ENCODE measurements around the gene SLIT3. TPM values are rescaled to one million over a fixed set of nuclear protein-coding genes. Genes with fewer than 3 reads are reported as not detected.

Gene SLIT3
- total RNA-seq, 1 donor from 2014 or later = 3.2 TPM

DNA sequence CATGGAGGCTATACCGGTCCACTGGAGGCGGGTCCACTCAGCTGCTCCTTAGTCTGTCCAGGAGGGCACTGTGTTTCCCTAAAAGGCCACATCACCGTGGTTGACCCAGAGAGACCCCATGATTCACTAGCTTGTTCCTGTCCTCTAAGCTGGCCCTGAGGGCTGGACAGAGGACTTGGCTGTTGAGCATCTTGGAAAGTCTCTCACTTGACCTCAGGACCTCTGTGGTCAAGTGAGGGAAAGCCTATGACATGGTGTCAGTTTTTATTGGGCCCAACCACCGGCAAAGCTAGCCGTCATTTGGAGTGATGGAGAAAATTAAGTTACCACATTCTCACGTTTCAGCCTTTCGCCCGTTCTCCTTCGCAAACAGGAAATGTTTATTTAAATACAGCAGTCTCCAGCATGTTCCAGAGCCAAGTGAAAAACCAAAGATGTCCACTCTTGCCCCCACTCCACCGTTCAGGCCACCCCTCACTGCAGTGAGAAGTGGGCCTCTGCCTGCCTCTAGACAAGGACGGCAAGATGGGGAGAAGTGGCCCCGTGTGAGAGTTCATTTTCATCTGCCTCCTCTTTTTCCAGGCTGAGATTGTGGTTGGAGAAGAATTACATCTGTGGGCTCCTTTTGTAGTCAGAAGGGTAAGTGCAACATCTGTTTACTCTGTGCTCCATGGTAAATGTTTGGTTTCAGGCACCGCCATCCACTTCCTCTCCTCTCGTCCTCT lies 4.4 kb downstream of the SLIT3 start:
- Mint-ChIP-seq H3K9me3 (ENCODE audit: unreplicated experiment) (no peaks in the 10 kb centered on the region), H3K36me3 (ENCODE audit: low read depth, unreplicated experiment) (no peaks in the 10 kb centered on the region), H3K27me3 (ENCODE audit: unreplicated experiment) (peaks cover 13% of the 10 kb centered on the region), H3K4me3 (ENCODE audit: unreplicated experiment) (no peak overlapping the region), H3K27ac (ENCODE audit: unreplicated experiment) (no peak overlapping the region), H3K4me1 (ENCODE audit: unreplicated experiment) (peaks cover 3% of the 10 kb centered on the region)
- no peak for DNase-seq (ENCODE audit: low spot score)
- TF ChIP-seq, protein P1, sequence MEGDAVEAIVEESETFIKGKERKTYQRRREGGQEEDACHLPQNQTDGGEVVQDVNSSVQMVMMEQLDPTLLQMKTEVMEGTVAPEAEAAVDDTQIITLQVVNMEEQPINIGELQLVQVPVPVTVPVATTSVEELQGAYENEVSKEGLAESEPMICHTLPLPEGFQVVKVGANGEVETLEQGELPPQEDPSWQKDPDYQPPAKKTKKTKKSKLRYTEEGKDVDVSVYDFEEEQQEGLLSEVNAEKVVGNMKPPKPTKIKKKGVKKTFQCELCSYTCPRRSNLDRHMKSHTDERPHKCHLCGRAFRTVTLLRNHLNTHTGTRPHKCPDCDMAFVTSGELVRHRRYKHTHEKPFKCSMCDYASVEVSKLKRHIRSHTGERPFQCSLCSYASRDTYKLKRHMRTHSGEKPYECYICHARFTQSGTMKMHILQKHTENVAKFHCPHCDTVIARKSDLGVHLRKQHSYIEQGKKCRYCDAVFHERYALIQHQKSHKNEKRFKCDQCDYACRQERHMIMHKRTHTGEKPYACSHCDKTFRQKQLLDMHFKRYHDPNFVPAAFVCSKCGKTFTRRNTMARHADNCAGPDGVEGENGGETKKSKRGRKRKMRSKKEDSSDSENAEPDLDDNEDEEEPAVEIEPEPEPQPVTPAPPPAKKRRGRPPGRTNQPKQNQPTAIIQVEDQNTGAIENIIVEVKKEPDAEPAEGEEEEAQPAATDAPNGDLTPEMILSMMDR (IDR thresholded peaks at IDR 0.05; ENCODE audit: unreplicated experiment) = no peak

DNA sequence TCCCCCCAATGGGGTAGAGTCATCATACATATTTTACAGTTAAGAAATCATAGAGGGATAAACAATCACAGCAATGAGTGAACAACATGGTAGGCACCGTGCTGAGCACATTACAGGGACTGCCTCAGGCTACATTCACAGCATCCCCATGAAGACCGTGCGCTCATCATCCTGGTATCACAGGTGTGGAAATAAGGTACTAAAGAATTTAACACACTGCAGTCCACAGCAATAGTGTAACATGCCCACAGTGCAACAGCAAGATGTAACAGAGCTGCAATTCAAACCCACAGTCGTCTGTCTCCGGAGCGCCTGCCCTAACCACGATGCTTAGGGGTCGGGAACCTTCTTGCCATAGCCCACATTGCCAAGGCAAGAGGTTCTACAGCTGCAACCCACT lies 5.6 kb downstream of the SLIT3 start:
- no peak overlapping the region for H3K27ac Mint-ChIP-seq (ENCODE audit: unreplicated experiment)

DNA sequence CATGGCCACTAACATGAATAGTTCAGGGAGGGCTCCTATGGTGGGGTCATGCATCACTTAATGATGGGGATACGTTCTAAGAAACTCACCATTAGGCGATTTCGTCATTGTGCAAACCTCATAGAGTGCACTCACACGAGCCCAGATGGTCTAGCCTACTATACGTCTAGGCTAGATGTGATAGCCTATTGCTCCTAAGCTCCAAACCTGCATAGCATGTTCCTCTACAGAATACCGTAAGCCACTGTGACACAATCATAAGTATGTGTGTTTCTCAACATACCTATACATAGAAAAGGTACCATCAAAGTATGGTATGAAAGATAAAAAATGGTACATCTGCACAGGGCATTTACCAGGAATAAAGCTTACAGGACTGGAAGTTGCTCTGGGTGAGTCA lies 6.3 kb downstream of the SLIT3 start:
- H3K36me3 Mint-ChIP-seq (ENCODE audit: low read depth, unreplicated experiment) = no peaks in the 10 kb centered on the region
- H3K27me3 Mint-ChIP-seq (ENCODE audit: unreplicated experiment) = peaks cover 3% of the 10 kb centered on the region
- H3K4me3 Mint-ChIP-seq (ENCODE audit: unreplicated experiment) = no peak overlapping the region
- DNase-seq (ENCODE audit: low spot score) = no peak
- no peaks in the 10 kb centered on the region for H3K9me3 Mint-ChIP-seq (ENCODE audit: unreplicated experiment)
- no peaks in the 10 kb centered on the region for H3K4me1 Mint-ChIP-seq (ENCODE audit: unreplicated experiment)
- TF ChIP-seq, protein P1 (IDR thresholded peaks at IDR 0.05; ENCODE audit: unreplicated experiment) = no peak
- H3K27ac Mint-ChIP-seq (ENCODE audit: unreplicated experiment) = no peak overlapping the region

More for the DNA sequence above, 5.6 kb downstream of the SLIT3 start:
- Mint-ChIP-seq H3K27me3 (ENCODE audit: unreplicated experiment) (peaks cover 9% of the 10 kb centered on the region), H3K9me3 (ENCODE audit: unreplicated experiment) (no peaks in the 10 kb centered on the region), H3K4me1 (ENCODE audit: unreplicated experiment) (no peaks in the 10 kb centered on the region), H3K36me3 (ENCODE audit: low read depth, unreplicated experiment) (no peaks in the 10 kb centered on the region), H3K4me3 (ENCODE audit: unreplicated experiment) (no peak overlapping the region)
- no peak for DNase-seq (ENCODE audit: low spot score)
- TF ChIP-seq, protein P1 (IDR thresholded peaks at IDR 0.05; ENCODE audit: unreplicated experiment) = no peak

DNA sequence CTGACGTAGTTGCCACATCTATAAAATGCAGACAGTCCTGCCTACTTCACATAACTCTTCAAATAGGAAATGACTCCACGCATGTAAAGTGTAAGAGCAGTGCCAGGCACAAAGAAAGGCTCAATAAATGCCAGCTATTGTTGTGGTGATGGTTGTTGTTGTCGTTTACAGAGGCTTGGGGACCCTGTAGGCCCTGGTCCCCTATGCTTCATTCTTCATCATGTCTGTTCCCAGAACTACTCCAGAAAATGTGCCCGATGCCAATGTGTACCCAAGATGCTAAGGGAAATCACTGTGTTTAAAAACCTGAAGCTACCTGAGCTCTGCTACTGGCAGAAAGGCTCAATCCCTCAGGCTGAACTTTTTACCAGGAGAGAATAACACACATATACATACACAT lies 9.1 kb downstream of the SLIT3 start:
- no peak overlapping the region for H3K4me3 Mint-ChIP-seq (ENCODE audit: unreplicated experiment)
- H3K4me1 Mint-ChIP-seq (ENCODE audit: unreplicated experiment) = no peaks in the 10 kb centered on the region
- DNase-seq (ENCODE audit: low spot score) = no peak
- no peaks in the 10 kb centered on the region for H3K36me3 Mint-ChIP-seq (ENCODE audit: low read depth, unreplicated experiment)
- TF ChIP-seq, protein P1 (IDR thresholded peaks at IDR 0.05; ENCODE audit: unreplicated experiment) = no peak
- H3K27ac Mint-ChIP-seq (ENCODE audit: unreplicated experiment) = no peak overlapping the region
- no peaks in the 10 kb centered on the region for H3K9me3 Mint-ChIP-seq (ENCODE audit: unreplicated experiment)
- no peaks in the 10 kb centered on the region for H3K27me3 Mint-ChIP-seq (ENCODE audit: unreplicated experiment)

DNA sequence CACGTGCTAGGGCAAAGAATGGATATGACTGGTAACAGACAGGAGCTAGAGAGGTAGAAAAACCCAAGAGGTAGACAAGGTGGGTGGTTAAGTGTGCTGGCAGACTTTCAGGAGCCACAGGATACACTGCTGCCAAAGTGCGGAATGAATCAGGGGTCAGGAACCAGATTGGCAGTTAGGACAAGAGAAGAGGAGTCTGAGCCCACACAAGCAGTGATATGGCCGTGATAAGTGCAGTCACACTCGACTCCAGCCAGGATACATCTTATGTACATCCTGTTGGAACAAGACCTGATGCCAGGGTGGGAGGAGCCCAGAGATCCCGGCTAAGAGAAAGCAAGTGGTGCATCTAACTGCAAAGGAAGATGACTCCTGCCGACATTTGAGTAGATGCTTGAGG lies 10.0 kb downstream of the SLIT3 start:
- Mint-ChIP-seq H3K4me3 (ENCODE audit: unreplicated experiment) (no peak overlapping the region), H3K36me3 (ENCODE audit: low read depth, unreplicated experiment) (no peaks in the 10 kb centered on the region), H3K27me3 (ENCODE audit: unreplicated experiment) (no peaks in the 10 kb centered on the region), H3K4me1 (ENCODE audit: unreplicated experiment) (no peaks in the 10 kb centered on the region), H3K9me3 (ENCODE audit: unreplicated experiment) (no peaks in the 10 kb centered on the region), H3K27ac (ENCODE audit: unreplicated experiment) (no peak overlapping the region)
- DNase-seq (ENCODE audit: low spot score) = no peak
- TF ChIP-seq, protein P1 (IDR thresholded peaks at IDR 0.05; ENCODE audit: unreplicated experiment) = no peak
